ENCODE results near the gene COL18A1. TPM values are rescaled to one million over a fixed set of nuclear protein-coding genes. Genes with fewer than 3 reads are reported as not detected.

The COL18A1 gene
- total and polyA plus RNA-seq, 9 of the 15 experiments (the other 6 are each of a cell fraction or from before 2014, with no cell fraction given), result 0.14 to 16.4 (median 2.0) TPM

DNA sequence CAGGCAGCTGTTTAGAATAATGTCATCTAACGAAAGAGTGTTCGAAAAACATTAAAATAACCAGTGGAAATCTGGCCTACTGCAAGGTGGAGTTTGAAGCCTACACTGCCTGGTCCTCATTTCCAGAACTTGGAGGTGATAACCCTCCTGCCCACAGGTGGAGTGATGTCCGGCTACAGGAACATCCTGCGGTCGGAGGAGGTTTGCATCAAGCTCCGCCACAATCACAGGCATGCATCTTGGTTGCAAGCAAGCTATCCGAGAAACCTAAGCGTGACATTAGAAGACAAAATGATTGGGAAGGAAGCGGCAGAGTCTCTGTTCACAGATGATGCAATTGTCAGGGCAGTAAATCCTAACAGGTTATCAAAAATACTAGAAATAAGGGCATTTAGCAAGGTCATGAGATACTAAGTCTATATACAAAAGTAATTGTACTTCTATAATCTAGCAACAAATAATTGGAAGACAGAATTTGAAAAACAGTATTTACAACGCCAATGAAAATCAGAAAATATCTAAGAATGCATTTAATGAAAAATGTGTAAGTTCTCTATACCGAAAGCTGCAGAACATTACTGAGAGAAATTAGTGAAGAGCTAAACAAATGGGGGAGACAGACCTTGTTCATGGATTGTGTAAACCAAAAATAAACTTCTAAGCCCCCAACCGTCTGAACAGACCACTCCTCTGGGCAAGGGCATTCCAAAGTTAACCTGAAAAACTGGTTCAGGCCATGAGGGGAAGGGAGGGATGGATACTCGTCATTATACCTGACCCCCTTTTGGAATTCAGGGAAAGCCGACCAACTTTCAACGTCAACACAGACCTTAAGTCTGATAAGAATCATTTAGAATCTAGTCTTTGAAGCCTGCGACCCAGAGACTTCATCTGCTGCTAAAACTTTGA, 141.9 kb downstream of the COL18A1 start:
- Histone ChIP-seq H4K20me1 (replicated peaks; ENCODE audit: control insufficient read depth, insufficient read depth, low read length) (no peaks in the 10 kb centered on the region), H3K4me2 (ENCODE audit: insufficient read depth, low read length) (no peak overlapping the region), H3K36me3 (ENCODE audit: control insufficient read depth, insufficient read depth, low read length) (no peaks in the 10 kb centered on the region), H3K27ac (ENCODE audit: extremely low read depth, low read depth, low read length) (no peak overlapping the region), H3K4me1 (replicated peaks in 1 of 2; ENCODE audit: control insufficient read depth in 2 of 2, insufficient read depth in 2 of 2, low read length in 2 of 2) (peaks cover 13 to 46% of the 10 kb centered on the region in 2 experiments; a peak in 4 of 5 replicates), H3K9me3 (replicated peaks; ENCODE audit: control insufficient read depth, insufficient read depth, low read depth, low read length) (no peaks in the 10 kb centered on the region), H2AFZ (ENCODE audit: low read depth, low read length) (no peak overlapping the region), H3K4me3 (no peak overlapping the region), H3K9ac (ENCODE audit: insufficient read depth in 1 of 2, low read depth in 2 of 2, low read length in 2 of 2) (no peak overlapping the region), H3K9me1 (ENCODE audit: control insufficient read depth, insufficient read depth, low read length) (no peaks in the 10 kb centered on the region), H3K27me3 (ENCODE audit: control insufficient read depth in 2 of 2, insufficient read depth in 2 of 2, low read length in 2 of 2) (peaks cover 2 to 13% of the 10 kb centered on the region in 2 experiments; a peak in 4 of 5 replicates), H3K79me2 (ENCODE audit: control insufficient read depth, insufficient read depth, low read length) (no peaks in the 10 kb centered on the region)
- in situ Hi-C loops (cut with MboI), result no loop called here
- intact Hi-C loops (cut with micrococcal nuclease), result no loop called here
- ChIA-PET POLR2A (interaction anchor here (0.7 to 1.2 kb wide), 2 partner anchors 9 to 15 kb away, joined by 3 to 4 read pairs; no protein-coding TSS in a partner anchor), CTCF (ENCODE audit: low intra/inter-chr PET ratio) (no interaction called here)
- WGBS (ENCODE audit: insufficient coverage, low coverage, missing lambda C conversion rate), result 32% methylated on average over 16 of the region's 16 CpGs
- no peak for DNase-seq (ENCODE audit: extremely low read depth in 1 of 4, low spot score in 3 of 4)
- TF ChIP-seq SMC3 (conservative IDR thresholded peaks at IDR 0.05; ENCODE audit: insufficient read depth, low read depth, low read length), result no peak
- no peak for TF ChIP-seq TAF1 (IDR thresholded peaks at IDR 0.05; ENCODE audit: control insufficient read depth, extremely low read depth, insufficient read depth, low read length, severe bottlenecking)
- TF ChIP-seq ZNF785 (CRISPR knock-in tag; IDR thresholded peaks at IDR 0.05), result no peak
- TF ChIP-seq POLR3A (IDR thresholded peaks at IDR 0.05; ENCODE audit: borderline replicate concordance, extremely low read depth, insufficient read depth, insufficient read length), result no peak
- TF ChIP-seq ARID2 (IDR thresholded peaks at IDR 0.05), result no peak
- TF ChIP-seq ZFPM2 (CRISPR knock-in tag; IDR thresholded peaks at IDR 0.05), result no peak
- TF ChIP-seq CEBPG (CRISPR knock-in tag; IDR thresholded peaks at IDR 0.05), result no peak
- peak in 1 of 2 experiments; percentile 45; a peak in 1 of 4 replicates for TF ChIP-seq CEBPG (tag; conservative IDR thresholded peaks at IDR 0.05 in 1 of 2, IDR thresholded peaks at IDR 0.05 in 1 of 2)
- TF ChIP-seq, protein P1, sequence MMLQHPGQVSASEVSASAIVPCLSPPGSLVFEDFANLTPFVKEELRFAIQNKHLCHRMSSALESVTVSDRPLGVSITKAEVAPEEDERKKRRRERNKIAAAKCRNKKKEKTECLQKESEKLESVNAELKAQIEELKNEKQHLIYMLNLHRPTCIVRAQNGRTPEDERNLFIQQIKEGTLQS (IDR thresholded peaks at IDR 0.05), result peak; percentile 51
- TF ChIP-seq, protein P1 (CRISPR knock-in tag; conservative IDR thresholded peaks at IDR 0.05), result no peak
- no peak for TF ChIP-seq CBFB (CRISPR knock-in tag; IDR thresholded peaks at IDR 0.05)
- no peak for TF ChIP-seq CBX5 (IDR thresholded peaks at IDR 0.05; ENCODE audit: borderline replicate concordance, low read depth)
- no peak for TF ChIP-seq UBTF (IDR thresholded peaks at IDR 0.05; ENCODE audit: borderline replicate concordance in 1 of 2, low read depth in 2 of 2, low read length in 2 of 2)
- no peak for TF ChIP-seq ZNF140 (CRISPR knock-in tag; IDR thresholded peaks at IDR 0.05)
- 0 out of 2 replicates have a peak, but pooled peaks have one; percentile 32 for TF ChIP-seq ZNF316 (IDR thresholded peaks at IDR 0.05)
- no peak for TF ChIP-seq ESRRA (IDR thresholded peaks at IDR 0.05; ENCODE audit: borderline replicate concordance, low read depth)
- no peak for TF ChIP-seq MECOM (CRISPR knock-in tag; IDR thresholded peaks at IDR 0.05)
- TF ChIP-seq TRIM24 (IDR thresholded peaks at IDR 0.05), result 0 out of 4 replicates have a peak, but pooled peaks have one; percentile 15 to 28
- TF ChIP-seq SRSF1 (IDR thresholded peaks at IDR 0.05; ENCODE audit: low read depth, low read length), result no peak
- no peak for TF ChIP-seq HCFC1 (IDR thresholded peaks at IDR 0.05; ENCODE audit: low read depth, low read length)
- BruUV-seq (replicated peaks), result no TSS peak
- no peak for ATAC-seq
- no peak for FAIRE-seq
